ES-I3 (cell line): ENCODE data around the gene AKNAD1.

ENCODE experiments used
- H3K36me3 ChIP-seq: 2 replicates; pipeline ENCODE4 v1.6.1; 2013; ENCODE audit warnings: mild to moderate bottlenecking, low read length, control low read depth, moderate library complexity; ENCODE audit not compliant: insufficient read depth
- H3K4me1 ChIP-seq: 2 replicates; pipeline ENCODE4 v1.6.1; 2013; ENCODE audit warnings: mild to moderate bottlenecking, control low read depth, low read length; ENCODE audit not compliant: insufficient read depth
- H3K9ac ChIP-seq: 2 replicates; pipeline ENCODE4 v1.6.1; 2013; ENCODE audit warnings: low read depth, mild to moderate bottlenecking, low read length, moderate library complexity
- H3K9me3 ChIP-seq: 2 replicates; pipeline ENCODE4 v1.6.1; 2013; ENCODE audit warnings: mild to moderate bottlenecking, low read length, moderate library complexity; ENCODE audit not compliant: control insufficient read depth, insufficient read depth

The AKNAD1 gene

DNA sequence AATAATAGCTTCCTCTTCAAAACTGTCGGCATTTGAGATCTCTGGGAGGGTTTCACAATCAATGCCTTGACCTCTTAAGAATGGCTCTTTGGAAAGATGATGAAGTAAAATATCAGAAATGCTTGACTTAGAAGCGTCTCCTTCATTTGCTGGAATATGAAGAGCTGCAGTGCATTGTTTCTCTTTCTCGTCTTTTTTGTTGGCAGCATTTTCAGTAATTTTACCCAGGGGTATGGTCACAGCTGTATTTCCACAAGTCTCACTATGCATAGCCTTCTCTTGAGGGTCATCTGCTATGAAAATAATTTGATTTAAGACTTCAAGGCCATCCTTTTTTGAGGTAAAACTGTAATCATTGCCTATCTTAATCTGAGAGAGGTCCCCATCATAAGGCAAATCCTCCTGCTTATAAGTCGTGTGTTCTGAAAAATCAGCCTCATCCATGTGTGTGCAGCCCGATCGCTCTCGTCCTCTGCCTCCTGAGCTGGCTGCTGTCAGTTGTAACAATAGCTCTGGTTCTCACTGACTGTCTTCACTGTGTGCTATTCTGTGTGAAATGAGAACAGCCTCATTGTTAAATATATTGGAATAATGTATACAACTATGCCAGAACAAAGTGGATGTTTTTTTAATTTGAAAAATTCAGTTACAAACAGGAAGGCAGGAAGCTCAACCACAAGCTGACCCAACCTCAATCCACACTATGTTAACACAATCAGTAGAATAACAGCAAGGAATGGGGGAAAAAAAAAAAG lies 4.5 kb downstream of the AKNAD1 start:
- no peaks in the 10 kb centered on the region for H3K36me3 ChIP-seq
- H3K9me3 ChIP-seq: no peaks in the 10 kb centered on the region
- no peaks in the 10 kb centered on the region for H3K4me1 ChIP-seq
- H3K9ac ChIP-seq: no peak overlapping the region

DNA sequence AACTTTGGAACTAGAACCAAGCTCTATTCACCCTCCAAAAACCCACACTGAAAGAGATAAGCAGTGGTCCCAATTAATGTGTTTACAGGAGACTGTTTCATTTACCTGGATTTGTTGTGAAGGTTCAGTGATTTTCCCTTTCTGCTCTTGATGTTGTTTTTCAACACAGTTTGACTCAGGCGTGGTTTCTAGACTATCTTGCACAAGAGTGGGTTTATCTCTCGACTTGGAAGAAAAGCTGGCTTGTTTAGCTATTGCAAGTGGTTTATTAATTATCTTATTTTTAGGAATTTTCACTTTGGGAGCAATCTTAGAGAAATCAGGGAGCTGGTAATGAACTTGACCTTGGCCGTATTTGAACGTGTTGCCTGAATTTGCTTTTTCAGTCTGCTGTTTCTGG lies 5.3 kb downstream of the AKNAD1 start:
- Histone ChIP-seq H3K4me1 (no peaks in the 10 kb centered on the region), H3K36me3 (no peaks in the 10 kb centered on the region), H3K9me3 (no peaks in the 10 kb centered on the region), H3K9ac (no peak overlapping the region)

DNA sequence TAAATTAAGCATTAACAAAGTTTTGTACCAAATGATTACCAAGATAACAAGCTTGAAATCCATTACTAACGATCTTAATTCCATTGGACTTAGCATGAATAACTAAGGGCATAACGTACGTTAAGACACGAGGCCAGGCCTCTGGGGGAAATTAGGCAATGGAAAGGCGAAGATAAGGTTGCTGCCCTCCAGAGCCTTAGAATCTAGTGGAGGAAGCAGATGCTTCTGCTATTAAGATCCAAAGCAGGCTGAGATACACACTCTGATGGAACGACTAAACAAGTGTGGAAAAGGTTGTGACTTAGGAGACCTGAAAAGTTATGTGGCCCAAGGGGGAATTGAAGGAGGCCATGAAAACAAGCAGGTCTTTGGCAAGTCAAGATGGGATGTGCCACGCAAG lies 6.0 kb downstream of the AKNAD1 start:
- Histone ChIP-seq H3K9ac (no peak overlapping the region), H3K36me3 (no peaks in the 10 kb centered on the region), H3K4me1 (no peaks in the 10 kb centered on the region), H3K9me3 (no peaks in the 10 kb centered on the region)

DNA sequence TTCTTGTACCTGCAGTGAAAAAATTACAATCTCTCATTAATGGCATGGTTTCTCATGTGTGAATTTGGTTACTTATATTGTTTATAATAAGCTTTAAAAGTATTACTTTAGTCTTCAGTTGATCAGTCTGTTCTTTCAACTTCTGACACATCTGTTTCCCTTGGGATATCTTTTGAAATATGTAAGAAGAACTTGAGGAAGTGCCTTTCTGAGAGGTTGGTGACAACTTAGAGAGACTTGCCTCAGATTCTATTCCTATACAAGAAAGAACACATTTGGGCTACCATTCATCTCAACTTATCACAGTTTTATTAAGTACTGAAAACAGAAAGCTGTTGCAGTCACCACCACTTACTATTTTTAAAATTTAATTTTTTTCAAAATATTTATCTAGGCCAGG lies 8.1 kb downstream of the AKNAD1 start:
- H3K9me3 ChIP-seq: no peaks in the 10 kb centered on the region
- H3K9ac ChIP-seq: no peak overlapping the region
- no peaks in the 10 kb centered on the region for H3K4me1 ChIP-seq
- H3K36me3 ChIP-seq: no peaks in the 10 kb centered on the region

DNA sequence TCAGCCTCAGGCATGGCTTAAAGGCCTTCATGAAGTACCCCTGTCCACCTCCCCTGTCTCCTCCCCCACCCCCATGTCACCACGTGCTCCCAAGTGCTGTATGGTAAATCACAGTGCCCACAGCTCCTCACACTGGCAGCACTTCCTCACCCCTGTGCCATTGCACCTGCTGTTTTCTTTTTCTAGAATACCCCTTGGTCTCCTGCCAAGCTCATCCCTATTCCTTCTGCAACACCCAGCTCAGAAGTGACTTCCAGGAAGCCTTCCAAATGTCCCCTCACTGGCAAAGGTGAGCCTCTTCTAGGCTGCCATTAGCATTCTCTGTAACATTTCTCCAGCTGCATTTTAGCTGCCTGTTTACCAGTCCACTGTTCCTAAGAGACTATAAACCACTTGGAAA lies 9.4 kb downstream of the AKNAD1 start:
- H3K9ac ChIP-seq: no peak overlapping the region
- no peaks in the 10 kb centered on the region for H3K9me3 ChIP-seq
- H3K36me3 ChIP-seq: no peaks in the 10 kb centered on the region

DNA sequence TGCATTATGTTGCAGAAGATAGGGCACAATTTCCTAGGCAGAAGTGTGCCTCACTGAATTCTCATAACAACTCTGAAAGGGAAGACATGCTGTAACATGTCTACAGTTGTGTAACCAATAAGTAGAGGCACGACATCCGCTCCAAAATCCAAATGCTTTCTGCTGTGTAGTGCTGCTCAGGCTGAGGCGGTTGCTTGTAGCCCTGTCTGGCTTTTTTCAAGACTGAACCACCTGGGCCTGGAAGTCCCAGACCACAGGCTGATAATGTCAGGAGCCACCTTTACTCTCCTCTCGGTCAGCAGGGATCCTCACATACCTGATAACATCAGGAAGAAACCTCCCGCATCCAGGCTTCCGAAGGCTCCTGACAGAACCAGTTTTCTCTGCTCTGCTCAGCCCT lies 10.9 kb downstream of the AKNAD1 start:
- Histone ChIP-seq H3K36me3 (no peaks in the 10 kb centered on the region), H3K9ac (no peak overlapping the region), H3K4me1 (no peaks in the 10 kb centered on the region), H3K9me3 (no peaks in the 10 kb centered on the region)

More for the DNA sequence above, 9.4 kb downstream of the AKNAD1 start:
- no peaks in the 10 kb centered on the region for H3K4me1 ChIP-seq

DNA sequence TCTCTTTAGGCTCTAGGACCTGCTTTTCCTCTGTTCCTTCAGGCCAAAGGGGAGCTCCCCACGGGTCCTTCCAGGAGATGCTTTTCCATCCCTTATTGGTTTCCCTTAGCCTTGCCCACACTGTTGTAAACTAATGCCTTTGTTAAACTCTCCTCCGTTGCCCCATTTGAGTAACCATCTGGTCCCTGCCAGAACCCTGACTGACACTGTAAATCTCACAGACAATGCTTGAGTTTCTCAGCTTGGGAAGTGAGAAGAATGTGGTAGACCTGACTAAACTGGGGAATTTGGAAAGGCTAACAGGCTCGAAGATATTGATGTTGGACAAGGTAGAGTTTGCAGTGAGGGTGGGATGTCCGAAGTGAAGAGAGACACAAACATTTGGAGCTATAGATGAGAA lies 11.4 kb downstream of the AKNAD1 start:
- Histone ChIP-seq H3K9me3 (no peaks in the 10 kb centered on the region), H3K36me3 (no peaks in the 10 kb centered on the region), H3K4me1 (no peaks in the 10 kb centered on the region), H3K9ac (no peak overlapping the region)

DNA sequence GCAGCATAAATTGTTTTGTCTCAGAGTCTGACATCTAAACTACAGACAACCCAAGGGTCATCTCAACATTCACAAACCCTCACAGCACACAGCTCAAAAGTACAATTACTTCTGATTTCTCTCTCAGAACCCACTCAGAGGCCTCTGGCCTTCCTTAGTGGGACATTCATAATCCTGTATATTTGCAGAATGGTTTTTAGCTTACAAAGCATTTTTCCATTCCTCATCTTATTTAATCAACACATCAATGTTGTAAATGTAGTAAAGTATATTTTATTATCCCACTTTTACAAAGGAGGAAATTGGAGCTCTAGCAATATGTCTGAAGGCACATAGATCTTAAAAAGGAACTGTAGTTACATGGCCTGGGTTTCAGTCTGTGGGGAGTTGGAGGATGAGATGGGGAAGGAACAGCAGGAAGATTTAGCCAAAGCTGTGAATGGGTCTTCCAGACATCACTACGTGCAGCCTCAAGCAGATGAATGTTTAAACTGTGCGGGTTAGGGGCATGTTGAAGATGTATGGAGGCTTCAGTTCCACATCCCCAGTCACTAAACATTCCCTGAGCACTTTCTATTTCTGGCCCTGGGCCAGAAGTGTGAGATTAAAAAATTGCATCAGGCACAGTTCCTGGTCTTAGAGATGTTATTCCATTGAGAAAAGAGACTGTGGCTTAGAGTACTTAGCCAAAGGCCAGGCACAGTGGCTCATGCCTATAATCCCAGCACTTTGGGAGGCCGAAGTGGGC lies 13.3 kb downstream of the AKNAD1 start:
- Histone ChIP-seq H3K9ac (no peak overlapping the region), H3K9me3 (no peaks in the 10 kb centered on the region), H3K4me1 (no peaks in the 10 kb centered on the region), H3K36me3 (no peaks in the 10 kb centered on the region)

DNA sequence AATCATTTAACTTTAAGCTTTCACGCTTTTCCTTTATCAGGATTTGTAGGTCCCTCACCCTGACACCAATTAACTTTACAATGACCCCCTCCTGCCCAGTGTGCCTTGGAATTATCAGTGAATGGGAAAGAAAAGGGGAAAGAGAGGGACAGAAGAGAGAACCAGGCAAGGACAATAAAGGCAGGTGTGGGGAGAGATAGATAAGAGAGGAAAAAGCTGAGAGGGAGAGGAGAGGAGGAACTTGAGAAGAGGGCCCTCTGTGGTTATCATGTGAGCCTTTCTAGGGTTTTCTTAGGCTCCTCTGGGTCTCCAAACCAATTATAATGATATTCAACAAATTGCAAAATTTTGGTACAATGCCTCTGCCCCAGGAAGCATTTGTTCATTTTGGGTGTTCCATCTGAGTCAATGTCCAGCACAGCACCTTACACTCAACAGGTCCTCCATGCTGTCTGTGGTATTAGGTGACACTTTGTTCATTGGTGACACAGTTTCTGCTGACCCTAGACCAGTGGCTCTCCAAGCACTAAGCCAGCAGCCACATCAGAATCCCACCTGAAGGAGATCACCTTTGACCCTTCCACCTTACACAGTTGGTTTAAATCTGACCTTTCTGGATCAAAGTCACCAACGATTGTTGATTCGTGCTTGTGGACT lies 14.2 kb downstream of the AKNAD1 start:
- no peaks in the 10 kb centered on the region for H3K9me3 ChIP-seq
- H3K9ac ChIP-seq: no peak overlapping the region
- no peaks in the 10 kb centered on the region for H3K4me1 ChIP-seq
- H3K36me3 ChIP-seq: no peaks in the 10 kb centered on the region

DNA sequence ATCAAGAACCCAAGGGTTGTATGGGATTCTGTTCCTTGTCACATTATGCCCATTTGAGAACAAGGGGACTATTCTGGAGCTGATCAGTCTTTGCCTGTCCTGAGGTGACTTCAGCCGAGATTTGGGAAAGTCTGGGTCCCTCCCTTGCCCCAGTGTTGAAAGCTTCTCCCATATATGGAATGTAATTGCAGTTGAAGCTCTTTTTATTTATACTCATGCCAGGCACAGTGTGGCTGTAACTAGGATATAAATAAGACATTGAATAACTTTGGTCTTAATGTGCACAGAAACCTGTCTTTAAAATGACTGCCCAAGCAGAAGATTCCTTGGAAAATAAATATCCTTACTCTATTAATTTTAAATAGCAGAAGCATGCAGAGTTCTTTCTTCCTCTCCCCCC lies 15.2 kb downstream of the AKNAD1 start:
- H3K36me3 ChIP-seq: no peaks in the 10 kb centered on the region
- H3K4me1 ChIP-seq: no peaks in the 10 kb centered on the region
- H3K9me3 ChIP-seq: no peaks in the 10 kb centered on the region
- H3K9ac ChIP-seq: no peak overlapping the region

DNA sequence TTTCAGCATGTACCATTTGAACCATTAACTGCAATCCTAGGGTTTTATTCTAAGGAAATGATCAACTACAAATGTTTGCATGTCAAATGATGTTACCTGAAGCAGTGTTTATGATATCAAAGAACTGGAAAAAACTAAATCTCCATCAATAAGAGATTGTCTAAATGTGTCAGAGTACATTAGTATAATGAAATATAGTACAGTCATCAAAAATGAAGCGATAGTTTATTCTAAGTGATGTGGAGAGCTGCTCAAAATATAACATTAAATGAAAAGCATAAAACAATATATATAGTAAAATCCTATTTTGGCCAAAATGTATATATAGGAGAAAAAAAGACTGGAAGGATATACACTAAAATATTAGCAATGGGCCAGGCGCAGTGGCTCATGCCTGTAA lies 24.0 kb downstream of the AKNAD1 start:
- Histone ChIP-seq H3K9ac (no peak overlapping the region), H3K4me1 (no peaks in the 10 kb centered on the region), H3K36me3 (no peaks in the 10 kb centered on the region), H3K9me3 (no peaks in the 10 kb centered on the region)

DNA sequence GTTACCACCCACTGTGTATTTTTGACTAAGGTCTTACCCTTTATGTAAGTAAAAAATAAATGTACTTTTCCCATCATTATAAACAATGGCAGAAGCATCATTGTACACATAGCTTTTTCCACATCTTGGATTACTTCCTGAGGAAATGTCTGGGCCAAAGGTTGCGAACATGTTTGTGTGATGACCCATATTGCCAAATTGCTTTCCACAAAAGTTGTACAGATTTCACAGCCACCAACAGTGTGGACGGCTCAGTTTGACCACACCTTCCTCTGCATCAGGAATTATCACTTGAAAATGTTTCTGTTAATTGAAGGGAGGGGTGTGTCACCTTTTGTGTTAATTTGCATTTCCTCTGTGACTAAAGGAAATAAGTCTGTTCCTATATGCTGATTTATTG lies 25.7 kb downstream of the AKNAD1 start:
- Histone ChIP-seq H3K4me1 (no peaks in the 10 kb centered on the region), H3K36me3 (no peaks in the 10 kb centered on the region), H3K9me3 (no peaks in the 10 kb centered on the region), H3K9ac (no peak overlapping the region)

DNA sequence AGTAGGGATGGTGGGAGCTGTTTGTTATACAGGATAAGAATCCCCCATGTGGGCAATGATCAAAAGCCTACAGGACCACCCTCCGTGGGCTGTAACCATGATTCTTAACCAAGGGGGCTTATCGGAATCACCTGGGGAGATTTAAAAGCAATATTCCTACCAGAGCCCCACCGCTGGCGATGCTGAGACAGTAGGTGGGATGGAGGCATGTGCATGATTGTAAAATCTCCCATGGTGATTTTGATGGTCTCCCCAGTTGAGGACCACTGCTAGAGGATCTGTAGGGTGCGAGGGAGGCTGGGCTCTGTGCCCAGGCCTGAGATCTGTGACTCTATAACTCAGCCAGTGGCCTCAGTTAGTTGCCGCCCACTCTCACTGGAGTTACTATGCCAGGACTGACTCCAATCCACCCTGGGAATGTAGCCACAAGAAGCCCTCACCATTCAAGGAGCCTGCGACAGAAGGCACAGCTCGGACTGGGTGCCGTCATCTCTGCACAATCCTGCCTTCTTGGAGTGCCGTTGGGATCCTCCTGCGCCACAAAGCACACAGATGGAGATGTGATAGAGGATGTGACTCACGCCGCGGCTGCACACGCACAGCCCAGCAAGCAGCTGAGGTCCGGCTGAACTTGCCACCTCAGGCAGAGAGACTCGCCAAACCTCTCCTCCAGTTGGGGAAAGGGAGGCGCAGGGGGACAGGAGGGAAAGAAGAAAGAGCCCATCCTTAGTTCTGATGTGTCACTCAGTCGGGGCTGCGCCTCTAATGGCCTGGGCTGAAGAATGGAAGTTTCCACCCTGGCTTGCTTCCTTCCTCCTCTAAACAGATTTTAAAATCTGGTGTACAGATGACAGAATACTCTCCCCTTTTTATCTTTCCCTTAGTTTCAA lies 26.5 kb downstream of the AKNAD1 start:
- H3K36me3 ChIP-seq: no peaks in the 10 kb centered on the region
- H3K4me1 ChIP-seq: no peaks in the 10 kb centered on the region
- H3K9ac ChIP-seq: no peak overlapping the region
- H3K9me3 ChIP-seq: no peaks in the 10 kb centered on the region

DNA sequence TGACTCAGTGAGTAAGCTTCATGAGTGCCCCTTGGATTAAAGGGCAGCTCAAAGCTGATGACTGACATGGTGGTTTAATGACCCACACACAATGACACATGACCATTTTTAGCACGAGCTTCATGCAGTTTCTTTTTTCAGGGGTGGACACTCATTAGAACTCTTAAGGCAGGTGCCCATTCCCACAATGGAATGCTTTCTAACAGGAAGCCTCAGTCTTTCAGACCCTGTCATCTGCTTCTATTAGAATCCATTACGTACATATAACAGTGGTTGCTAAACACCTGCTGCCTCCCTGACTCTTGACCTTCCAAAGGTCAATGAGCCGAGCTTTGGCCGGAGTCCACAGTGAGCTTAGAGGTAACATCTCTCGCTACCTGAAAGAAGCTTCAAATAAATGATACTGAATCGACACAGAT lies 27.4 kb downstream of the AKNAD1 start:
- Histone ChIP-seq H3K9me3 (no peaks in the 10 kb centered on the region; the same call in 1 of the 2 replicates), H3K4me1 (no peaks in the 10 kb centered on the region), H3K9ac (no peak overlapping the region), H3K36me3 (no peaks in the 10 kb centered on the region)
